Fibroblast of mammary gland (primary cell): ENCODE measurements around the gene LDAH.

Experiments
- DNase-seq: peaks from one replicate; pipeline ENCODE4 v3.0.0-alpha.2; 2010; ENCODE audit warnings: low read depth
- H3K4me3 ChIP-seq: 2 replicates; pipeline ENCODE4 v1.5.1; 2011; ENCODE audit warnings: low read depth, mild to moderate bottlenecking, low read length, moderate library complexity; ENCODE audit not compliant: control insufficient read depth
- TF ChIP-seq, protein P1 (sequence below): conservative IDR thresholded peaks from 2 replicates; pipeline ENCODE4 v1.5.1; 2011; ENCODE audit warnings: low read depth, low read length, inconsistent platforms; ENCODE audit not compliant: control insufficient read depth, insufficient read depth

Gene LDAH

DNA sequence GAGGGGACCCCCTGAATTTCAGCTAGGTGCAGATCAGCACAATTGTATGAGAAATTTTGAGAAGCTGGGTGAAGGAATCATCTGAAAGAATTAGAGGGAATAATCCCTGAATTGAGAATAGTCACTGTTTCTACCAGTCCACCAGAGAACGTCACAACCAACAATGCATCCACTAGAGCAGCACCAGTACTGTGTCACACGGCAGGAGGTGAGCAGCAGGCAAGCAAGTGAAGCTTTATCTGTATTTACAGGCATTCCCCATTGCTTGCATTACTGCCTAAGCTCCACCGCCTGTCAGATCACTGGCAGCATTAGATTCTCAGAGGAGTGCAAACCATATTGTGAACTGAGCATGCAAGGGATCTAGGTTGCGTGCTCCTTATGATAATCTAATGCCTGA lies 115.3 kb downstream of the LDAH start:
- no peak for DNase-seq

DNA sequence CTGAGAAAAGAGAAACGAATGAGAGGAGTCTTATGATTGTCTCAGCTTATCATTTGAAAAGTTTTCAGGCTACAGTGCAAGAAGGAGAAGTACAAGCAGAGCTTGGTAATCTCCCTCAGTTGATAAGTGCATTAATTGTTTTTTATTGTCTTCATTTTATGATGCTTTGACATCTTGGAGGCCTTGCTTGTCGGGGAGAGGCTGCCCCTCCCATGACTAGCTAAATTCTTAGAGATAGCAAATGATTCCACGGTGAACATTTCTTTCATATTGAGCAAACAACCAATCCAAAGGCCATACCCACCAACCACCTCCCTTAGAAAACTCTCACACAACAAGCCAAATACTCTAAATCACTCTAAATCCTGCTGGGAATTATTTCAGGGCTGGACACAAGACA lies 116.1 kb downstream of the LDAH start:
- no peak overlapping the region for H3K4me3 ChIP-seq
- TF ChIP-seq, protein P1, sequence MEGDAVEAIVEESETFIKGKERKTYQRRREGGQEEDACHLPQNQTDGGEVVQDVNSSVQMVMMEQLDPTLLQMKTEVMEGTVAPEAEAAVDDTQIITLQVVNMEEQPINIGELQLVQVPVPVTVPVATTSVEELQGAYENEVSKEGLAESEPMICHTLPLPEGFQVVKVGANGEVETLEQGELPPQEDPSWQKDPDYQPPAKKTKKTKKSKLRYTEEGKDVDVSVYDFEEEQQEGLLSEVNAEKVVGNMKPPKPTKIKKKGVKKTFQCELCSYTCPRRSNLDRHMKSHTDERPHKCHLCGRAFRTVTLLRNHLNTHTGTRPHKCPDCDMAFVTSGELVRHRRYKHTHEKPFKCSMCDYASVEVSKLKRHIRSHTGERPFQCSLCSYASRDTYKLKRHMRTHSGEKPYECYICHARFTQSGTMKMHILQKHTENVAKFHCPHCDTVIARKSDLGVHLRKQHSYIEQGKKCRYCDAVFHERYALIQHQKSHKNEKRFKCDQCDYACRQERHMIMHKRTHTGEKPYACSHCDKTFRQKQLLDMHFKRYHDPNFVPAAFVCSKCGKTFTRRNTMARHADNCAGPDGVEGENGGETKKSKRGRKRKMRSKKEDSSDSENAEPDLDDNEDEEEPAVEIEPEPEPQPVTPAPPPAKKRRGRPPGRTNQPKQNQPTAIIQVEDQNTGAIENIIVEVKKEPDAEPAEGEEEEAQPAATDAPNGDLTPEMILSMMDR: no peak
- no peak for DNase-seq

More for the DNA sequence above, 115.3 kb downstream of the LDAH start:
- TF ChIP-seq, protein P1: no peak
- no peak overlapping the region for H3K4me3 ChIP-seq

DNA sequence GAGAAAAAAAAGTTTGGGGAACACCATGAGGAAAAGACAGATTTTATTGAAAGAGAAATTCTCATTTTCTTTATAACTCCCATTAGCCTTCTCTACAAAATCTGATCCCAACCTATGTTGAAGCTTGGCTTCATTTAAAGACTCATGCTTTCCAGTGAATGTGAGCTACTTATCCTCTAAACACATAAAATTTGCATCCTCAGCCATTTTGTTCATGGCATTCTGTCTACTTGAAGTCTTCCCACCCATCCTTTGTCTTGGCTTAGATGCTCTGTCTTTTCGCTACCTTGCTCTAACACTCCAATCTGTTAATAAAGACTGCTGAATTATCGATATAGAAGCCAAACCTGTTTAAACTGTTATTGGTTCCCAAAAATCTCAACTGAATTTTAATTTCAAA lies 116.7 kb downstream of the LDAH start:
- H3K4me3 ChIP-seq: no peak overlapping the region
- no peak for DNase-seq
- TF ChIP-seq, protein P1: no peak

DNA sequence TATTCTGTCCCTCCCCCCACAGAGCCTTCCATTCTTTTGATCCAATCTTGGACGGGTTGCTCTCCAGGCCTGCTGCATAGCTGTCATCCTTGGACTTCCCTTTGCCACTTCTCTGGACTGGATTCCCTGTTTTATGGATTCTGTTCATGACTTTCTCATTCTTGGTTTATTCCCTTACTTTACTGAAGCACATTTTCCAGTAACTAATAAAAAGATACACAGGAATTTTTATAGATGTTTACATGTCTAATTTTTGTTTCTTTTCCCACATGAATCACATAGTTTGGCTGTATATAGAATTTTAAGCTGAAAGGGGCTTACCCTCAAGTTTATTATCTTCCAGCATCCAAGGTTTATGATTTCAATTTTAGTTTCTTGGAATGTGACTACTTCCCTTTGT lies 118.0 kb downstream of the LDAH start:
- DNase-seq: no peak
- TF ChIP-seq, protein P1: no peak
- no peak overlapping the region for H3K4me3 ChIP-seq

DNA sequence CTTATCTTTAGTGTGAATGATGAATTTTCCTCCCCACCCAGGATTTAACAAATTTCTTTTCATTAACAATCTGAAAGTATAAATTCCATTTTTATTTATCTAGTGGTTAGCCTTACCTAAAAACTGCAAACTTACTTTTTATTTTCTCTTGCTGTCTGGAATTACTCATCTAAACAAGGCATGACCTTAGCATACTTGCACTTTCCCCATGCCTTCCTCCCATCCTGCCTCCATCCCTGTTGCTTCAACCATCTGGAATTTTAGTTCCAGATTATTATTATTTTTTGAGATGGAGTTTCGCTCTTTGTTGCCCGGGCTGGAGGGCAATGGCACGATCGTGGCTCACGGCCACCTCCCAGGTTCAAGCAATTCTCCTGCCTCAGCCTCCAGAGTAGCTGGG lies 120.3 kb downstream of the LDAH start:
- TF ChIP-seq, protein P1: no peak
- peak; percentile 10 for DNase-seq
- H3K4me3 ChIP-seq: no peak overlapping the region

DNA sequence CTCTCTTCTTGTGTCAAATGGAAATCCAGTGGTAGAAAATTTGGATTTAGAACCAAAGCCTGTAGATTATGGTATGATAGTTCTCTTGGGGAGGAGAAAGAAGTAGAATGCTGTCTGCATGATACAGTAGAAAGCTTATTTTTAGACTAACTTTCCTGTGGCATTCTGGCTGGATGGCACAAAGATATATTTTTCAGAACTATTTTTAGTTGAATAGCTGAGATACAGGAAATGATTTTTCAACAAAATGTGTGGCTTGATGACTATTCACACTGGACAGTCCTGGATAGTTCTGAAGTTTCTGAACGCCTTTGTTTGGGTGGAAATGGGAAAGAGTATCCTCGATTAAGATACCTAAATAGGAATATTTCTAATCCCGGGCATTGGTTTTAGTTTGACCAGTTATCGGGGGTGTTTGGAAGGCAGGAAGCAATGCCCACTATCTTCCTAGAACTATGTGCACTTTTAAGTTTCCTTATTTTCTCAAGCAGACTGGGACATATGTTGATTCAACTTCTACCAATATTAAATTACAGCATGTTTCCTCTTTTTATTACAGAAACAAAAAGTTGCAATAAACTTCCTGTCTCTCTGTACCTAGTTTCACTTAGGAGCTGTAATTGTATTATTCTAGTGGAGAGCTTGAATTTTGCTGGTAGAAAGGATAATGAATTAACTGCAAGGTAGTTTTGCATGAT lies 123.8 kb downstream of the LDAH start:
- TF ChIP-seq, protein P1: no peak
- DNase-seq: no peak
- H3K4me3 ChIP-seq: no peak overlapping the region
